NCI-H2171 treated with DMSO at 0.1 percent for 48 hours (cell line): Measurements from ENCODE around the gene CMPK2.

ENCODE experiments used
- DNase-seq: peaks from one replicate; lab custom pipeline; 2025; lab: John Stamatoyannopoulos, UW

Gene CMPK2

DNA sequence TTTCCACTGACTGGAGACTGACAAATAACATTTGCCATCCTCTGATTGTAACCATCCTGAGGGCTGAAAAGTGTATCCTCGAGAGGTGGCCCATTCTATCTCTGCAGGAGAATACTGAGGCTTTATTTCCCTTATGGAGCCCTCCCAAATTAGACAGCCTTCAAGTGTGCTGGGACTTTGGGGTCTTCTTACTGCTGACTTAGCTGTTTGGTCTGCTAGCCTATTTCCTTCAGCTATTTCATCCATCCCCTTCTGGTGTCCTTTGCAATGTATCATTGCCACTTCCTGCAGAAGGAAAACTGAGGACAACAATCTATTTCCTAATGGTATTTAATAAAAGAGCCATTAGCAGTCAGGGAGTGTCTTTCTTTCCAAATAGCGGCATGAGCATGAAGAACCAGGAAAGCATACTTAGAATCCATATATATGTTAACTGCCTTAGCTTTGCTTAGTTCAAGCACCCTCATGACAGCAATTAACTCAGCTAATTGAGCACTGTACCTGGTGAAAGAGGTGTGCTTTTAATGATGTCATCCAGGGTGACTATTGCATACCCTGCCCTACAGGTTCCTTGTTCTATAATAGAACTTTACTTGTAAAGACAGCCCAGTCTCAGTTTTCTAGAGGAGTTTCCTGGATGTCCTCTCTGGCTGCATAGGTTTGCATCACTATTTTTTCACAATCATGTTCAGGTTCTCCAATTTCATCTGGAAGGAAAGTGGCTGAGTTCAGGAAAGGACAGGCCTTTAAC lies 24.0 kb downstream of the CMPK2 start:
- no peak for DNase-seq

DNA sequence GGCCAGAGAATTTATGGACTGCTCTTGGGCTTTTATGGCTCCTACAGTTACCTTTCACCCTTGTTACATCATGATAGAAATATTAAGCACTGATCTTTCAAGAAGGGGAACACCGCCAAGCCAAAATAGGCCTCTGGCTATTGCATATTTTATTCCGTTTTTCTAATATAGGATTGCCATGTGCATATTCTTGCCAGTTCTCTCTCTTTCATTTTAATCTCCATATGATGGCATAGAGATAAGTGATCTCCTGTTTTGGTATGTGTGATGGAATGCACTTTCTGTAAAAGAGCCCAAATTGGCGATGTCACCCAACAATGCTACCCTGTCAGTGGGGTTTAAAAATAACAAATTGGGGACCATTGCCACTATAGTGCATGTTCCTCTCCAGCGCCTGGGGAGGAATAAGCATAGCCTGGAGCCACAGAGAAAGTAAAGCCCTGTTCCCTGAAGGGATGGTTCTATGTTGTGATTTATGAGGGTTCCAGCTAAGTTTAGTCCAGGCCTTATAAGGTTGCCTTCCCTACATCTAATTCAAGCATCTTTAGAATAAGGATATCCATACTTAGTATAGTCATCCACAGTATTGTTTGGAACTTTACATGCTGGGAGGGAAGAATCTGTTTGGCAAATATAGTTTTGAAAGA lies 26.9 kb downstream of the CMPK2 start:
- no peak for DNase-seq

DNA sequence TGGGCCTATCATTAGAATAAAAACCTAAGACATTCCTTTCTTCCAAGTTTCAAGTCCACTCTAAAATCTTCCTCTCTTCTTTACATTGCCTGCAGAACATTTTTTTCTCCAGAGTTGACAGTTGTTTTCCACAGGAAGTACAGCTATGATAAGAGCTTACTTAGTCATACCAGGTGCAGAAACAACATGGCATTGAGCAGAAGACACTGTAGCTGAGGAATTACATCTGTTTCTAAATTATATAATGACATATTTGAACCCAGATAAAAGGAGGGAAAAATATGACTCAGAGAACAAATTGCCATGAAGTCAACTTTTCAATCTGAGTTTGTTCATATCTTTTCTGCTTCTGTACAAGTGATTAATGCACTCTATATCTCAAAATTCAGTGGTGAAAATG lies 30.2 kb downstream of the CMPK2 start:
- DNase-seq, result no peak

DNA sequence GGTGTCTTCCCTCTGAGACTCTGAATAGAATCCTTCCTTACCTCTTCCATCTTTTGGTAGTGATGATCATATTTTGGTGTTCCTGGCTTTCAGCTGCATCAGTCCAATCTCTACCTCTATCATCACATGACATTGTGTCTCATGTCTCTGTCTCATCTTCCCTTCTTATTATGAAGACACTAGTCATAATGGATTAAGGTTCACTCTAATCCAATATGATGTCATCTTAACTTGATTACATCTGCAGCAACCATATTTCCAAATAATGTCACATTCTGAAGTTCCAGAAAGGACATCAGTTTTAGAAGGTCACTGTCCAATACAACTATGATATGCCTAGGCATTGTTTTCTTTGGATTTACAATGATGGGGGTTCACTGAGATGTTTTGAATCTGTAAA lies 31.5 kb downstream of the CMPK2 start:
- DNase-seq, result no peak

DNA sequence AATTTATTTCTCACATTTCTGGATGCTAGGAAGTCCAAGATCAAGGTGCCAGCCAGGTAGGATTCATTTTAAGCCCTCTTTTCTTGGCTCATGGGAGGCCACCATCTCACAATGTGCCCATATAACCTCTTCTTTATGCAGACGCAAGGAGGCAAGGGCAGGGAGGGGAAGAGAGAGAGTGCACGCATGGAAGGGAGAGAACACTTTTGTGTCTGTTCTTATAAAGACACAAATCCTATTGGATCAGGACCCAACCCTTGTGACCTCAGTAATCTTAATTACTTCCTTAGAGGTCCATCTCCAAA lies 32.5 kb downstream of the CMPK2 start:
- no peak for DNase-seq

DNA sequence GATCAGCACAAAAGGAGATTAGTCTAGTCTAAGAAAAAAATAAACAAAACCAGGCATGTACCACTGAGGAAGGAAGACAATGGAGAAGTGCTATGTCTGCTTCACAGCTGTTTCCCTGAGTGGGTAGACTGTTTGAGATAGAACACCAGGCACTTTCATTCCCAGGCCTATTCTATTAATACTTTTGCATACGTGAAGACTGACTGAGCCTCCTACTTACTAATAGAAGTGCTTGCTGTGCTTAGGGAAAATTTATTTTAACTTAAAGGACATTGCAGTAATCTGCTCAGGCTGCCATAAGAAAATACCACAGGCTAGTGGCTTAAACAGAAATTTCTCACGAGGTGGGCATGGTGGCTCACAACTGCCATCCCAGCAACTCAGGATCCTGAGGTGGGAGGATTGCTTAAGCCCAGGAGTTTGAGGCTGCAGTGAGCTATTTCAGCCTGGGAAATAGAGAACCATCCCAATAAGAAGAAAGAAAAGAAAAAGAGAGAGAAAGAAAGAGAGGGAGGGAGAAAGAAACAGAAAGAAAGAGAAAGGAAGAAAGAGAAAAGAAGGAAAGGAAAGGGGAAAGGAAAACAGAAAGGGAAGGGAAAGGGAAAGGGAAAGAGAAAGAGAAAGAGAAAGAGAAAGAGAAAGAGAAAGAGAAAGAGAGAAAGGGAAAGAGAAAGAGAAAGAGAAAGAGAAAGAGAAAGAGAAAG lies 33.0 kb downstream of the CMPK2 start:
- no peak for DNase-seq

DNA sequence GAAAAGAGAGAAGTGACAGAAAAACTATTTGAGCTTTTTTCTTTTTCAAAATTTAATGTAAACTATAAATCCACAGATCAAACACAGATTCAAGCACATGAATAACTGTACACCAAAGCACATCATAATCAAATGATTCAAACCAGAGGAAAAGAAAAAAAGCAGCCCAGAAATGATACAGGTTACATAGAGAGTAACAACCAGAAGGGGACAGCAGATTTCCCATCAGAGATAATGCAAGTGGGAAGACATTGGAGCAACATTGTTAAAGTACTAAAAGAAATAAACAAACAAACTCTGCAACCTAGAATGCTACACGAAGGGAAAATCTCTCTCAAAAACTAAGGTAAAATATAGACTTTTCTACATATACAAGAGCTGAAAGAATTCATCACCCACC lies 34.5 kb downstream of the CMPK2 start:
- no peak for DNase-seq

DNA sequence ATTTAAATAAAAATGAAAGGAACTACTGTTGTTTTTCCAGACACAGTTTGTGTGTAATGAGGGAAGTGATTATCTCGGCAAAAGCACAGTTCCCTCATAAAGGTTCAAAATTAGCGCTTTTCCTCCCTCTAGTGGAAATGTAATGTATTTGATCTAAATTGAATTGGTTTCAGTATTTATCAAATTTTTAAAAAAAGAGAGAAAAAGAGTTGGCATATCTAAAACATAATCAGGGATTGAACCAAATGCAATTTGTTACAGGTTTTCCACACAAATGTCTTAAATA lies 37.5 kb downstream of the CMPK2 start:
- DNase-seq, result peak; percentile 72

DNA sequence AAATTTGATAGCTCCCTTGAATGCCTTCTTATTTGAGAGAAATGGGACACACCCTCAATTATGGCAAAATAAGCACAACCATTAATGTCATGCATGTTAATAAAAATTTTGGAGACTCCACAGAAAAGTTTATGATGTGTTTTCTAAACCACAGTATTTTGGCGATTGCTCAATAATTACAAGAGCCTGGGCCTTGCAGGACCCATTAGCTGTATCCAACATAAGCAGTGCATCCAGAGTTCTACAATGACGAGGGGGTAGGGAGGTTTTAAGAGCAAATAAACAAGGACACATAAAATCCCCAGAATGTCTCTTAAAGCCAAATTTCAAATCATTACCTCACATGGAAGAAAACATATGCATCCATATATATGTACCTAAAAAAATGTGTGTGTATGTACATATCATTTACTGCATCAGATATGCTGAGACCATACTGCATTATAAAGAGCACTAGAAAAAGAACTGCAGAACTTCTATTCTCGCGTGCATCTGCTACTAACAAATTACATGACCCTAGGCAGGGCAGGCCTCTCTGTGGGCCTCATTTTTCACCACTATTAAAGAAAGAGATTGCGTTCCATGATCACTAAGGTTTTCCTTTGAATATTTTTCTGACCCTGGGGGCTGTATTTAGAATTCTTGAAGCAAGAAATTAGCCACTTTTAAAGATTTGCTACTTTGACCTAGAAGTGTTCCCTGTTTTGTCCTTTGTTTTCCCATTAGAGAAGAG lies 38.0 kb downstream of the CMPK2 start:
- peak; percentile 35 for DNase-seq

DNA sequence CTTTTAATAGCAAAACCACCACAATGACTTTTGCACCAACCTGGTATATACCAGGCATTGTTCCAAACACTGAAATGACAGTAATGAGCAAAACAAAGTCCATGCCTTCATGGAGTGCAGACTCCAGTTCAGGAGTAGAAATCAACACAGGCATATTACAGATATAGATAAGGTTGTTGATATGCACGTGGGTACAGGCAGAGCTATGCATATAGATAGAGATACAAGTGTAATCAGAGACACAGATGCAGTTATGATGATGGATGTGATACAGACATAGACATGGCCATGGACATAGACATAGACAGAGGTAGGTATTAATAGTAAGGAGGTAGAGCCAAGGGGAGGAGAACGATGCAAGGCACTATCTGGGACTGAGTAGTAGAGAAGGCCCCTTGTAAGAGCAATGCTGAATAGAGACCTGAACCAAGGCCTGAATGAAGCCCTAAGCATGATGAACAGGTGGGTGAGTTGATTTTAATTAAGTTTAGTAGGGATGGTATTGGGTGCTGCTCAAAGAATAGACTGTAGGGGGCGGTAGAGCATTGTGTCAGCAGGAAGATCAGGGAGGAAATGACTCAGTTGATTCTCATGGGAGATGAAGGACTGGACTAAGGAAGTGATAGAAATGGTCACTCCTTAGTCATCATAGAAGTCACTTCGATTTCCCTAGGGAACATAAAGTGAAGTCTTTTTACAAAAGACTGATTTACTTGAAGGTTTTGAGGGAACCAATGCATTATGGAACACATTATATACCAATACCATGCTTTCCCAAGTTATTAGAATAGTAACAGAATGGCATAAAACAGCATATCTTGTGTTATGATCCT lies 39.4 kb downstream of the CMPK2 start:
- no peak for DNase-seq

DNA sequence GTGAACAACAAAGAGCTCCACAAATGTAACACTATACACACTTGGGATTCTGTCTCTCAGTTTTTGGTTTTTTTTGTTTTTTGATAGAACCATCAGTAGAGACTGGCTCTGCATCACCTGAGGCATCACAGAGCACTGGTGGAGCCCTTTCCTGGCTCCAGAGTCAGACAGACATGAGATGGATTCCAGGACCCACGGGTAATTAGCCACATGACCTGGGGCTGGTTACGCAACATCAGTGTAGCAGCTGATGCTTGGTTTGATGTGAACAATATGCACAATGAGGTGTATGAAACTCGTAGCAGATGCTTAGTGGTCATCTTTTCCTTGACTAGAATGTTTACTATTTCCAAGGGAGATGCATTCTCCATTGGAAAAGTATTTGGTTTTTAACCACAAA lies 40.7 kb downstream of the CMPK2 start:
- peak; percentile 32 for DNase-seq

DNA sequence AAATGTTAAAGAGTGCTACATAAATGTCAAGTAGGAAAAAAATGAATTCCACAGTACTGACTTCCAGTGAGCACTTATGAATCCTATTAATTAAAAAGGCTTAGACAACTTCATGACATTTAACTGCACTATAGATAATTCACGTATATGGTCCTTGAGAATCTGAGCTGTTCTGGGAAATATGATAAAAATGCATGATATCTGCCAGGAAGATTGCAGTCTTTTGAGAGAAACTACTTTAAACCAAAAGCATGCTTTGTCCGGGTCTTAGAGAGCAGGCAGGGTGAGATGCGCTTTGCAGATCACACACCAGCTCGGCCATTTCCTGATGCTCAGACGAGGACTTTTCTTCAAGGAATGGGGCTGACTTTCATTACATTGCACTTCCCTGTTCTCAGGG lies 42.6 kb downstream of the CMPK2 start:
- no peak for DNase-seq

DNA sequence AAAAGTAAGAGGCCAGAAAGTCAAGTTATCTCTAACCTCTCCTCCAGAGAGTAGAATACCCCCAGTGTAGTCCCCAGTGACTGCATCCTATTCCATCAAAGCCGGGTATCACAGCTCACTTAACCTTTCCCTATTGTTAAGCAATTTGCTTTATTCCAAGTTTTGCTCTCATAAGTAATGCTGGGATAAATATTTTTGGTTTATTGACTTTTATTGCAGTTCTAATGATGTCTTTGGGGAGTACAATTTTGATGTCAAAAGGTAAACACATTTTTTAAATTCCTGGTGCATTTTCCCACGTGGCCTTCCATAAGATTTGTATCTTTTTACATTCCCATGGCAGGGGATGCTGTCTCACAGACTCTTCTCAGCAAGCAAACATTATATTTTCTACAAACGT lies 43.3 kb downstream of the CMPK2 start:
- no peak for DNase-seq

DNA sequence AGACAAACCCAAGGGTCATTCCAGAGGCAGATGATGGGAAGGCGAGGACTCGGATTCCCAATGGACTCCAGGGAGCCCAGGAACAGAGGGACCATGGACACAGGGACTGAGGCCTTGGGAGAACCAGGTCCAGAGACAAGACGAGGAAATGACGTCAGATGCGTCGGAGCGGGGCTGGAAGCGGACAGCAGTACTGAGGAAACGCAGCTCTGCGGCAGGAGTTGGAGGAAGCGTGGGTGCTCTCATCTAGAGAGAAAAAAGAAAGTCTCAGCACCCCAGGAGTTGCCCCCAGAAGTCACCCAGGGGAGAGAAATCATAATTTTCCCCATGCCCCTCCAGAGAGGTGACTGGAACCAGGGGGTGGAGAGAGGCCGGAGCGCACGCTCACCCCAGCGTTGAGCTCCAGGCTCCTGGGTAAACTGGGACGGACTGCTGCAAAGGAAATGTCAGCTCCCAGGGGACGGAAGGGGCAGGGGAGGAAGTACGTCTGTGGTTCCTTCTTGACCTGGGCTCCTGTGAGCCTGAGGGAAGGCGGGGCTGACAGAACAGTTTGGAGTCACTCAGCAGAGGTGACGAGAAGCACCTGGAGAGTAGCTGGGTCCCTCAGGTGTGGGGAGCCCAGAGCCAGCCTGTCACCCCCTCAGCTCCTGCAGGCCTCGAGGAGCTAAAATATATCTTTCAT lies 44.7 kb downstream of the CMPK2 start:
- no peak for DNase-seq

DNA sequence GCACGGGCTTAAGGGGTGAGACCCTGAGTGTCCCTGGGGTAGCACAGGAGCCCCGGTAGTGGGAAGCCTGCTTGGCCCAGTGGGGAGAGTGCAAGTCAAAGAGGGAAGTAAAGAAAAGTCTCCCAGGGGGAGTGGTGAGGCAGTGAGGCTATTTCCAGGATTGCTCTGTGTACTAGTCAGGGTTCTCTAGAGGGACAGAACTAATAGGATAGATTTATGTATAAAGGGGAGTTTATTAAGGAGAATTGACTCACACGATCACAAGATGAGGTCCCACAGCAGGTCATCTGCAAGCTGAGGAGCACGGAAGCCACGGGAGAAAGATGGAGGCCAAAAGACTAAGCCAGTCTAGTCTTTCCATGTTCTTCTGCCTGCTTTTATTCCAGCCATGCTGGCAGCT lies 45.5 kb downstream of the CMPK2 start:
- DNase-seq, result no peak

DNA sequence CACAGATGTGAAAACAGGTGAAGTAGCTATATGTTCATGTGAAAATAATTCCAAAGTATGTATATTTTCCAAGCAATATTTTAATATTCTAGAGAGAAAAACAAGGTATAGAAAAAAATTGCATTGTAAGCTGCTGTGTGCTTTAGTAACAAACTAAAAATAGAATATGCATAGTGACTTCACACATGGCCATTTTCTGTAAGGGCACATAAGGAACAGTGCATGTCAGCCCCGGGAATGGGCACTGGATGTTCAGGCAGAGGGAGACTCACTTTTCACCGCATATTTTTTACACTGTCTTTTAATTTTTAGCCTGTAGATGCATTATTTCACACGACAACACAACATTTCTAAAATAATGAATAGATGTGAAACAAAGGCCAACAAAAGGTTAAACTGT lies 46.0 kb downstream of the CMPK2 start:
- DNase-seq, result no peak

DNA sequence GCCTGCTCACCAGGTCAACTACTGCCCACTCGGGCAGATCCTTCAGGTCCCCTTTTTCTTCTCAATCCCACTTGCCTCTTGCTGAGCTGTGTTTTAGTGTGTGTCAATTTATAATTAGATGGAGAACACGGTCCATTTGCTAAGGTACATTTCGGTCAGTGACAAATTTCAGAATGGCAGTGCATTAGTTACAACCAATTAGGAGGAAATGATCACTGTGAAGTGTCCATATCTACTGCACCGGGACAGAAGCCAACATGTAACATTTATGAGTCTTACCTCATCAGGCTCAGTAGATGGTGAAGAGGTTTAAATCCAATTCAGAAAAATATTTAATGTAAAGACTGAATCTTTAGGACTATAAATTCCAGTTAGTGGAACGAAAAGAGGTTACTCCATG lies 47.7 kb downstream of the CMPK2 start:
- DNase-seq, result no peak

DNA sequence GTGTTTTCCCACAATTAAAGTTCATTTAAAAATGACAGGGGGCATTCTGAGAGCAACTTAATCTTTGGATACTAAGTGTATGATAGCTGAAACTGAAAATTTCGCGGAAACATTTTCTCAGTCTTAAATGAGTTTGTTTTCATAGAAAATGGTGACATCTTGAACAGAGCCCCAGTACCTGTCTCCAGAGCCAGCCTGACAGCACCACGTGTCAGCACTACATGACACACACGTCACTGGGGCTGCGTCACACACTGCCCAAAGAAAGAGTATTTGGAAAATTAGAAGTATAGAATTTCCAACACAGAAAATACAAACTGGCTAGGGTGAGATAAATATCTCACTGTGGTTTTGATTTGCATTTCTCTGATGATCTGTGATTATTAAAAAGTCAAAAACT lies 50.8 kb downstream of the CMPK2 start:
- DNase-seq, result no peak

DNA sequence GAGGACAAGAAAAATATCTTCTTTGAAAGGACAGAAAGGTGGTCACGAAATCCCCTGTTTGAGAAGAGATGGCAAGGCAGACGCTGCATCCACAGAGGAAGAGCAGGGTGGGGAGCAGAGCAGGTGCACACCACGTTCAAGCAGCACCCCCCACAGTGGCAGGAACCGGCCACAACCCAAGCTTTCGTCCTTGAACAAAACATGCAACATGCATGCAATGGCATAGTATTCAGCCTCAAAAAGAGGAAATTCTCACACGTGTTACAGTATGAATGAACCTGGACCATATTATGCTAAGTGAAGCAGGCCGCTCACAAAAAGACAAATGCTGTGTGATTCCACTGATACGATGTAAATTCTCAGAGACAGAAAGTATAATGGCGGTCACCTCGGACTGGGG lies 51.4 kb downstream of the CMPK2 start:
- DNase-seq, result no peak

DNA sequence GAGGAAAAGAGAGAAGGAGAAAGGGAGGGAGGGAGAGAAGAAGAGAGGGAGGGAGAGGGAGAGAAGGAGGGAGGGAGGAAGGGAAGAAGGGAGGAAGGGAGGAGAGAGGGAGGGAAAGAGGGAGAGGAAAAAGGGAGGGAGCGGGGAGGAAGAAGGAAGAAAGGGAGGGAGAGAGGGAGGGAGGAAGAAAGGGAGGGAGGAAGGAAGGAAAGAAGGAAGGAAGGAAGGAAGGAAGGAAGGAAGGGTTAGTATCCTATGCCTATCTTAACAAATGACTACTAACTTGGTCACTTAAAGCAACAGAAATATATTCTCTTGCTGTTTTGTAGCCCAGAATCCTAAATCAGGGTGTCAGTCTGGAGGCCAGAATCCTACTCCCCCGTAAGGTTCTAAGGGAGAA lies 52.1 kb downstream of the CMPK2 start:
- DNase-seq, result no peak

DNA sequence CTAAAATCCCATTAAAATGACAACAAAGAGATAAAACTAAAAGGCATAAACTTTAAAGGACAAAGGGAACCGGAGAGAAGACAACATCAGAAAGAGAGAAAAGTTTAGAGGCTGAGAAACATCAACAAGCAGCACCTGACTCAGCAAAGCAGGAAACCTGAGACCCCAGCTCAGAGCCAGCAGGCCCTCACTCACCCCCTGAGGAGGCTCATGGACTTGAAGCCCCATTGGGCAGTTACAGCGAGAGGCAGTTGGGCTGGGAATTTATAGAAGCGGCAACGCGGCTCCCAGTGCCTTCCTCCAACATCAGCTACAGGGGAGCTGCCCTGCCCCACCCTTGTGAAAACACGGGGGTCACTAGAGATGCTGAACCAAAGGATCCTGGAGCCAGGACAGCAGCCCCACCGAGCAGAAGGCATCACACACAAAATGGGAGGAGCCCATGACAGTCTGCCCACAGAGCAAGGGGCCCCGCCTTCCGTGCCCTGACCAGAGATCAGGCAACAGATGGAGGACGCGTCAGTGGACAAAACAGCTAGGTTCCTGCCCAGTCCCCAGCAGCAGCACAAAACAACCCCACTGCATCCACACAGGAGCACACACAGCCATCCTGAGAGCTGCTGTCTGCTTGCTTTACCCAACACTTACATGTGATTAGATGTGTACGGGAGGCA lies 52.7 kb downstream of the CMPK2 start:
- no peak for DNase-seq
